Measurements from ENCODE around the gene APBB2.
A peak's percentile ranks its signal among the peaks of the same experiment; 100 is the strongest.
"Not testable (repeated sequence)": the region's sequence is repeated elsewhere in the genome, so short reads cannot be mapped to it uniquely, and the experiment has no call there.

APBB2 gene

DNA sequence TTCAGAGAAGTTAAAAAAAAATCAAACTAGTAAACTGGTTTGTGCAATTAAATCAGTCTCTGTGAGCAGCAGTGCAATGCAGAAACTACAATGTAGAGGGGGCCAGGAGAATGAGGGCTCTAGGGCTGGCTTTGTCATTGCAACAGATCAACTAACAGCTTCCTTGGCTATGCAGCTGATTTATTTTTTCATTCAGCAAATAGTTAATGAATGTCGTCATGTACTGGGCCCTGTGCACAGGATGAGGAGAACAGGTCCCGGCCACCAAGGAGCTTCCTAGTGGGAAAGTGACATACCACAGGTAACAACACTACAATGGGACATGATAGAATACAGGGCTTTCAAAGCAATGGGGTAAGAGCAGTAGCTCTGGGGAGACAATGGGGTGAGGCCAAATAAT, 274.5 kb downstream of the APBB2 start:
- no peak for DNase-seq (ENCODE audit: low read depth in 3 of 3)

DNA sequence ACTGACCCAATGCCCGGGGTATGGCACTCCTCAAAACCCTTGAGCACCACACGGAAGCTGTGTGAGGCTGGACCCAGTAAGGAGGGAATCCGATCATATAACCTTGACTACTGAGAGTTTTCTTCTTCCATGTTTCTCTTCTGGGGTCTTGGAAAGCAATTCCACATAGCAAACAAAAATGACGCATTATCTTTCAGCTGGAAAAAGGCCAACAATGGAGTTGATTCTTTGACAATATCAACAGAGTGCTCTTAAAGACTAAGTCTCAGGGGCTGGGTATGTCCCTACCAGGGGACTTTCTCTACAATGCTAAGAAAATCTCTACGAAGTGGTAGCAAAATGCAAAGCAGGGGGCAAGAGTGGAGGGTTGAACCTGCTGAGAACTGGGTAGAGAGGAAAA, 276.0 kb downstream of the APBB2 start:
- DNase-seq (ENCODE audit: low read depth in 3 of 3) = no peak

GRCh38 chr4:40937140-40937725, 277.1 kb downstream of the APBB2 start:
- DNase-seq (ENCODE audit: low read depth in 3 of 3) = no peak

DNA sequence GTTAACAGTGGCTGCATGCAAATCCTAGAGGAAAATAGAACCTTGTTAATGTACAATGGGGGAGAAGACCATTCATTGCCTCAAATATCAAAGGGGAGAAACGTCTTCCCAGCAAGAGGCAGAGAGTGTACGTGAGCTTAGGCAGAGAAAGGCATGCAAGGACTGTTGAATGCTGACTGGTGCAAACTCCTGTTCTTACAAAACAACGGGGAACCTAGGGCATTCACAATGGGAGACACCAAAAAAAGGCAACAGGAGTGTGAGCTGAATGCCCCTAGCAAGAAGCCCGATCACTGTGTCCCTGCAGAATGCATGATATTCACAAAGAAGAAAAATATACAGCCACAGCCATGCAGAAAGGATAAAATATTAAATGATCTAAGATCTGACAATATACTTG, 279.7 kb downstream of the APBB2 start:
- no peak for DNase-seq (ENCODE audit: low read depth in 3 of 3)

DNA sequence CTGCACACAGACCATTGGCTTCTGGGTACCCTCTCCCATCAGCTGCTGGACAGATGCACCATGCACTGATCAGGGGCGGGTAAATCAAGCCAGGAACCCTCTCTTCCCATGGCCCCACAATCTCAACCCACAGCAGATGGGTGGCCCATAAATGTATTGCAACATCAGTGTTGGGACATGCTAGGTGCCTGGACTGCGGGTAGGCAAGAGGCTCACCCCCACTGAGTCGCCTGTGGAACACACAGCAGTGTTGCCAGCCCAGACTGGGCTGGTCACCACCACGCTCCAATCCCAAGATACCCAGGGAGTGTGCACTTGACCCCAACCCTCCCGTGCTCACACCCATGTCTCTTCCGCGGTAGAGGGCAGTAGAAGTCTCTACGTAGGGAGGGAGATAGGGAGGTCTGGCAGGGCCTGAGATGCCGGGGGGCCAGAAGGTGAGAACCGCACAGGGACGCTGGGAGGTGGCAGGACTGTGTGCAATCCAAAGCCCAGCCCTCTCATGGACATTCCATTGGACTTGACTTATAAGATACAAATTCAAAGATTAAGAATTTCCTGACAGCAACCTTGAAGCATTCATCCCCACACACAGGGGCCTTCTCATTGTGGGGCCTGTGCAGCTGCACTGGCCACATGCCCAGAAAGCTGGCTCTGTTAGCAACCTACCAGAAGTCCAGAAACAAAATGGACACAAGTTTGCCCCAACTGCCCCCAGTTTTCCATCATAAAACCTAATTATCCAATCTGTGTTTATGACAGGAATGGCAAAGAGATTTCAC, 280.9 kb downstream of the APBB2 start:
- DNase-seq (ENCODE audit: low read depth in 3 of 3) = no peak

GRCh38 chr4:40931841-40932240, 282.5 kb downstream of the APBB2 start:
- DNase-seq (ENCODE audit: low read depth in 3 of 3) = no peak

GRCh38 chr4:40931238-40931637, 283.1 kb downstream of the APBB2 start:
- DNase-seq (ENCODE audit: low read depth in 3 of 3) = no peak

DNA sequence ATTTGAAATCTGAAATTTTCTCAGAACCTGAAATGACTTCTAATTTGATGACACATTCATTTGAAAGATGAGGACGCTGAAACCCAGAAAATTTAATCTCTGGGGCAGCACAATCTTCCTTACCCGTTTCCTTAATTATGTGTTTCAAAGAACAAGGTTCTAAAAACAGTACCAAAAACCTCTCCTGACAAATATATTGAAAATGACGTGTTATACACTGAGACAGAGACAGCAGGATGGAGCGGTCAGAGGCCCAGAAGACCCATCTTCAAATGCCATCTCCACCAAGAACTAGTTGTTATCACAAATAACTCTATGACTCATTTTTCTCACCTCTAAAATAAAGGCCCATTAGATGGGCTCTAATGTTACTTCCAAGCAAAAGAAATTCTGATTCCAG, 287.3 kb downstream of the APBB2 start:
- no peak for DNase-seq (ENCODE audit: low read depth in 3 of 3)

DNA sequence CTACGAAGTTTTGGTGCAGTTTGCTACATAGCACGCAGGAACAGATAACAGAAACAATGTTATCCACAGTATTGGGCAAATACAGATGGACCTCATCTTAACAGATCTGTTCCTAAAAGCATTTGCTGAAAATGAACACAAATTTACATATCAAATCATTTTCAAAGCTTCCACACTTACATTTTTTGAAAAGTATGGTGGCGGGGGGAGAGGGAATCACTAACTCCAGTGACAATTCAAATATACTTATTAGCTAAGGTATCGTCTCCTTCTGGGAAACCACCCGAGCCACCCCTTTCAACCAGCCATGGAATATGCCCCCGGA, 289.6 kb downstream of the APBB2 start:
- no peak for DNase-seq (ENCODE audit: low read depth in 3 of 3)

GRCh38 chr4:40924096-40924792, 290.1 kb downstream of the APBB2 start:
- peak; percentile 43 to 75 (median 46) for DNase-seq (ENCODE audit: low read depth in 3 of 3)

- DNase-seq (ENCODE audit: low read depth in 3 of 3) = no peak
These were observed 290.8 kb downstream of the APBB2 start for GRCh38 chr4:40923316-40924095.

DNA sequence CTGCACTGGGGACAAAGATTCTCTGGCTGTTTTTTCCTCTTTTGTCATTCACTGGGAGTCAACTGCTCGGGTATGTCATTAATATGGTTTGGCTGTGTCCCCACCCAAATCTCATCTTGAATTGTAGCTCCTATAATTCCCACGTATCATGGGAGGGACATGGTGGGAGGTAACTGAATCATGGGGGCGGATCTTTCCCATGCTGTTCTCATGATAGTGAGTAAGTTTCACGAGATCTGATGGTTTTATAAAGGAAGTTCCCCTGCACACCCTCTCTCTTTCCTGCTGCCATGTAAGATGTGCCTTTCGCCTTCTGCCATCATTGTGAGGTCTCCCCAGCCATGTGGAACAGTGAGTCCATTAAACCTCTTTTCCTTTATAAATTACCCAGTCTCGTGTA, 294.4 kb downstream of the APBB2 start:
- not testable (repeated sequence) for DNase-seq (ENCODE audit: low read depth in 3 of 3)

GRCh38 chr4:40918330-40918729, 296.0 kb downstream of the APBB2 start:
- no peak for DNase-seq (ENCODE audit: low read depth in 3 of 3)

GRCh38 chr4:40916880-40917279, 297.5 kb downstream of the APBB2 start:
- peak in 1 of 3 experiments; percentile 26 for DNase-seq (ENCODE audit: low read depth in 3 of 3)

GRCh38 chr4:40916218-40916555, 298.2 kb downstream of the APBB2 start:
- no peak for DNase-seq (ENCODE audit: low read depth in 3 of 3)

GRCh38 chr4:40915318-40916217, 298.8 kb downstream of the APBB2 start:
- no peak for DNase-seq (ENCODE audit: low read depth in 3 of 3)

DNA sequence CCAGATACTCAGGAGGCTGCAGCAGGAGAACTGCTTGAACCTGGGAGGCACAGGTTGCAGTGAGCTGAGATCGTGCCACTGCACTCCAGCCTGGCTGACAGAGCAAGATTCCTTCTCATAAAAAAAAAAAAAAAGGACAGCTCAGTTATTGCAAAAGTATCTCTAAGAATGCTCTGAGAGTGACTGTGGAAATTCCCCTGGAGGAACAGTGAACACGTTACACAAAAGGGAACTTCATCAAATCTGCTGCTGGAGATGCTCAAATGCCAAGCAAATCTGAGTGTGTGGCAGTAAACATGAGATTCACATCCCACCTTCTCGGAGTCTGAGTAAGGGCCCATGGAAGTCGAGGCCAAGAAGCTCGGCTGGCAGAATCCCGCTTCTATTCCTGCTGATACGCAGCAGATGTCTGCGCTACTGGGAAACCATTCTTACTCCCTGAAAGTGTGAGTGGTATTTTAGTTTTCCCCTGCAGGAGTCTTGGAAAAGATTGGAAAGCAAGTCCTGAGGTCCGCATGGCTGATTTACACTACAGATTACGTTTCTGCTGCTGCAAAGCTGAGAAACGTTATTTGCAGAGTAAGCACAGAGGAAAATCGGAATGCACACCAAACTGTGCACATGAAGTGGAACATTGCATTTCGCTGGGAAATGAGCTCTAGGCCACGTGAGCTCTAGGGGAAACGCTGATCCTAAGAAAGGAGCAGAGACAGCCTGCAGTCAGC, 301.7 kb downstream of the APBB2 start:
- no peak for DNase-seq (ENCODE audit: low read depth in 3 of 3)

DNA sequence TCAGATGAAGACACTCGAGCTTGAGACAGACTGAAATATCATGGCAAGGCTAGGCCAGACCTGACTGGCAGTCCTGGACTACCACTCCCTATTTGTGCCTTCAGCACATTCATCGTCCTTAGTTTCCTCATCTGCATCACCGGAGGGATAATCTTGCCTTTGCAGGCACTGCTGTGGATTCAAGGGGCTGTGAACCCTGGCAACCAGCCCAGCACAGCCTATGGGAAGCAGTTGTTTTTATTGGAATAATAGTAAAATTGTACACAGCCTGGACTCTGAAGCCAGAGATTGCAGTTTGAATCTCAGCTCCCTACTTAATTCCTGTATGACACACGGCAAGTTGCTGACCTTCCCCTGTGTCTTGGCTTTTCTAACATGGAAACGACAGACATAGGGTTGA, 303.6 kb downstream of the APBB2 start:
- no peak for DNase-seq (ENCODE audit: low read depth in 3 of 3)

DNA sequence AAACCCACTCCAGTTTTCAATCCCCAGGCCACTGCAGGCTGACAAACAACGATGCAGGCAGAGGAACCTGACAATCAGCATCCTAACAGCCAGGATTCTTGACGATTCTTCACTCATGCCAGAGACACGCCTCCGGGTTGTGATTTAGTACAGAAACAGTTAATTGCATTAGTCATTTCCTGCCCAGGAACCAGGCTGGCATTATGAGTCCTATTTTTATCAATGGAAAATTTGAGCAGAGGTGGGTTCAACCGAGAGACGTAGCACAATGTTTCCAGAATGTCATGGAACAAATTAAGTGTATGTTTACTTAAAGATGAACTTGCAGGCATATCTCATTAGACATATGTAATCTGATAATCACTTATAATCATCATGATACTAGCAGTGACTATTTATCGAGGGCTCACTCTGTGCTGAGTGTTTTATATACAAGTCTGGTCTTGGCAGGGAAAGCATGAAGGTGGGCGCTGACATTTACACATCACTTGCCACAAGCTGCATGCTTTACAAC, 304.9 kb downstream of the APBB2 start:
- peak in 2 of 3 experiments; percentile 19 to 35 for DNase-seq (ENCODE audit: low read depth in 3 of 3)

DNA sequence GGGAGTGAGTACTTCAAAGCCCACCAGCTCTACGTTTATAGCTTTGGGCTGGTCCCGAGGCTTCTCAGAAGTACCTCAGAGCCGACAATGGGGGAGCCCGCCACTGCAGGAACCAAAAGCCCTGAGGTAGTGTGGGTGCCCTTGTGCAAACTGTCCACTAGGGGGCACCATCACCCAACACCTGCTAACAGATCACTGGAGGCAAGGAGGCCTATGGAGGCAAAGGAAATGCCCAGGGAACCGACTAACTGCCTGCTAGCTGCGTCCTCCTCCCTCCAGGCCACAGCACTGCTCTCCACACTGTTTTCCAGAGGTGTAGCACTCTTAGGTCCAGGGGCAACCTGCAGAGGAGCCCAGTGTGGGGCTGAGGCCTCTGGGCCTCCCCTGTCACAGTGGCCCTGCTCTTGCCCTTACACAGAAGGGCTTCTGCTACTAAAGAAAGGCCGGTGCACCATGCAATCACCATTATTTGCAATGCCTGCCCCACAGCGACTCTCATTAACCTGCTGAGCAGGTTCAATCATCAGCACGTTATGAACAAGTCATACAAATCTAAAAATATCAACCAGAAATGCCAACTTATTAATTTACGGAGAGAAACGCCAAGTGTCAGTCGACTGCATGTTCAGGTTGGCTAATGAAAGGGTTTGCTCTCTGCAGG, 305.5 kb downstream of the APBB2 start:
- DNase-seq (ENCODE audit: low read depth in 3 of 3) = peak; percentile 40 to 45 (median 41)
